ENCODE data around the gene PLD1.

- TF ChIP-seq POLR2A (IDR thresholded peaks at IDR 0.05; ENCODE audit: low read length) (no peak), GATA1 (IDR thresholded peaks at IDR 0.05; ENCODE audit: low read depth, low read length) (no peak)
These were observed 24.1 kb upstream of the PLD1 start for GRCh38 chr3:171834461-171834801.
